Cardiac septum (tissue), 1 donor: ENCODE measurements around the gene PSAT1. TPM values are rescaled to one million over a fixed set of nuclear protein-coding genes. Genes with fewer than 3 reads are reported as not detected.

Experiments
- DNase-seq: peaks from one replicate; pipeline ENCODE4 v3.0.0-alpha.2; 2020; ENCODE audit warnings: low spot score
- intact Hi-C: fragments of 100-400 bp; cut with DNase I; formaldehyde crosslinking; loops from one replicate; pipeline ENCODE4 v1.14.0; 2022
- total RNA-seq: library from RNA; stranded (reverse); fragmentation: NEBNext Ultra II Directional; extraction: Animal tissue kit (Norgen Biotek cat#: 25700); gene quantifications from one replicate; pipeline ENCODE4 v1.2.1, GENCODE V29; 2021
- donor health status: DM: no; HTN: no; CAD: no.

Gene PSAT1
- total RNA-seq, 1 donor from 2014 or later, result 0.73 TPM

GRCh38 chr9:78311886-78312524 lies 15.1 kb downstream of the PSAT1 start:
- intact Hi-C loops, result no loop called here
- no peak for DNase-seq

DNA sequence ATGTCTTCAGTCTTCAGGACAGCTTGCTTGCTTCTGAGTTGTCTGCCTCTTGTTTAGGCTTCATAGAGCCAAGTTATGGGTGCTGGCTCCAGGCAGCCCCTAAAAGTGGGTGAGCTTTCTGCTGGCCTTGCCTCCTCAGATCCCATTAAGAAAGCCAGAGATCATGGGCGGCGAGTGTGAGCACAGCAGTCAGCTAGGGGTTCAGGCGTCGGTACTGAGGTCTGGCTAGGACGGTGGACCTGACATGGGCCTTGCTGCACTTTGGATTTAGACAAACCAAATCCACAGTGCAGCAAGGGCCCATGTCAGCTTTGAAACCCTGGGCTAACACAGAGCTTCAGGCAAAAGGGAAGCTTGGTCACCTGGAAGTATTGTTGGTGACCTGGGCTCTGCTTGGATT lies 17.6 kb downstream of the PSAT1 start:
- no peak for DNase-seq
- intact Hi-C loops, result no loop called here

DNA sequence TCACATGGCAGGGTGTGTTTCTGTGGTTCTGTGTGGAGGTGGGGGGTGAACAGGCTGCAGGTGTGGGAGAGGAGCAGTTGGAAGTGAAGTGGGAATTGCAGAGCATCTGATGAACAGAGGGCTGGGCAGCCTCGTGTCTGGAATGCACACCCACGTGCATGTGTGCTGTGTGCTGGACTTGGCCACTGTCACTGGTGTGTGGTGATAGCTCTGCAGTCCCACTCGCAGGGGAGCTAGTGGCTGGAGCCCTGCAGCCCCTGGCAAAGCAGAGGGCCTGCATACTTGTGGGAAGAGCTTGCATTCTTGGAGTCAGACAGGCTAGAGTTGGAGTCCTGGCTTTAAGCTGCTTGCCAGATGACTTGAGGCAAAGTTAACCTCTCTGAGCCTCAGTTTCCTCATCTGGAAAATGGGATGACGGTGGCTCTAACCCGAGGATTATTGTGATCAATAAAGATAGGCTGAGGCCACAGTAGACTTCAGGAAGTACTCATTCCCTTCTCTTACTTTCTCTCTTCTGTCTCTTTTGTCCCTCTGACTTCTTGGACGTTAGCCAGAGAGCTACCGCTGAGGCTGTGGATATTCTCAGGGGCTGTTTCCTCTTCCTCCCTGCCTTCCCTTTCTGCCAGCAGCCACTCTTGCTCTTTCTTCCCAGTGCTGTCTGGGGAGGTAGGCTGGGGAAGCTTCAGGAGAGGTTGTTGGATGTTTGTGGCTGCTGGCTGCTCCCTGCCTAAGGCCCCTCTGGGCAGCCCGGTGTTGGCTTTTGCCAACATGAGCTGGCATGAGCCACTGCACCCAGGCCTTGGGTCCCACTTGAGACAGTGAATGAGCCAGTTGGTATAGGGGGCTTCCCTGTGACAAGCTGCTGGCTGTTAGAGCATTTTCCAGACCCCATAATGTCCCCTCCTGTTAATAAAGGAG lies 18.3 kb downstream of the PSAT1 start:
- intact Hi-C loops, result no loop called here

GRCh38 chr9:78316166-78316892 lies 19.4 kb downstream of the PSAT1 start:
- no peak for DNase-seq
- intact Hi-C loops, result no loop called here

More for the DNA sequence above, 18.3 kb downstream of the PSAT1 start:
- DNase-seq, result no peak

- peak; percentile 35 for DNase-seq
- intact Hi-C loops, result no loop called here
Measured at GRCh38 chr9:78319197-78320029, 22.5 kb downstream of the PSAT1 start.

- intact Hi-C loops, result no loop called here
- no peak for DNase-seq
Measured at GRCh38 chr9:78320030-78320693, 23.2 kb downstream of the PSAT1 start.

- intact Hi-C loops, result no loop called here
- peak; percentile 19 for DNase-seq
Measured at GRCh38 chr9:78320875-78321496, 24.1 kb downstream of the PSAT1 start.

DNA sequence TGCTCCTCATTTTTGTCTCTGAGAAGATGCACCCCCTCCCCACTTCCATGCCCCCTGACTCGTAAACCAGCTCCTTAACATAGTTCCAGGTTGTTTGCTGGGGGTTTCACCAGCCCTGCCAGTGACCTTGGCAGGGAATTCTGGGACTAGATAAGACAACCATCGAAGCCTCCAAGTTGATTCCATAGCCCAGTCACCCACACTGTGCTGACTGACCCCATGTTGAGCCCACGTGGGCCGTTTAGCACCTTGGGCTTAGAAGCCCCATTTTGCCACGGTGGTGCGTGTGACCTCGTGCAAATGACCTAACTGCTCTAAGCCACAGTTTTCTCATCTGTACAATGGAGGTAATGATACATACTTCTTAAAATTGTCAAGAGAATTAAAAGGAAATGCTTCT lies 24.6 kb downstream of the PSAT1 start:
- intact Hi-C loops, result no loop called here
- peak; percentile 12 for DNase-seq

- intact Hi-C loops, result no loop called here
Measured at GRCh38 chr9:78324068-78324650, 27.2 kb downstream of the PSAT1 start.

GRCh38 chr9:78324682-78325081 lies 27.8 kb downstream of the PSAT1 start:
- intact Hi-C loops, result no loop called here
- no peak for DNase-seq

More at GRCh38 chr9:78324068-78324650, 27.2 kb downstream of the PSAT1 start:
- no peak for DNase-seq

GRCh38 chr9:78325343-78325742 lies 28.4 kb downstream of the PSAT1 start:
- no peak for DNase-seq
- intact Hi-C loops, result no loop called here

DNA sequence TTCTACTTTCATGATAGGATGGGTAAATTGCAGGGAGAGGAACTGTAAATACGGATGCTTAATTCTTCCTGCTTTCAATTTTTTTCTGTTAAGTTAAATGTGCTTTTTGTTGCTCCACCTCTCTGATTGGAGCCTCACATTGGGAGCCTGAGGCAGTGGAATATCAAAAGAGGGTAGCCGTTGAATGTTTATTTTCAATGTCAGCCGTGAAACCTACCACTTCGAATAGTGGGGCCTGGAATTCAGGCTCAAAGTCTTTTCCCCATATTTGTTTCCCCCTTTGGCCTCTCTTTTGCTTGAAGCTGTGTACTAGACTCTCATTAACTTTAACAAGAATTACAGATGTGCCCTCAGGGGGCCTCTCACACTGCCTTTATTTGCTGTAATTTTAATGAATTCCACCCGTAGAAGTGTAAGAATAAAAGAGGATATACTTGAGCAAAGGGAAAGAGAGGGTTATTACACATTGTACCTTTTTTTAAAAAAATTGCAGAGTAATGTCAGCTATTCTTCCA lies 29.0 kb downstream of the PSAT1 start:
- intact Hi-C loops, result no loop called here
- DNase-seq, result no peak

DNA sequence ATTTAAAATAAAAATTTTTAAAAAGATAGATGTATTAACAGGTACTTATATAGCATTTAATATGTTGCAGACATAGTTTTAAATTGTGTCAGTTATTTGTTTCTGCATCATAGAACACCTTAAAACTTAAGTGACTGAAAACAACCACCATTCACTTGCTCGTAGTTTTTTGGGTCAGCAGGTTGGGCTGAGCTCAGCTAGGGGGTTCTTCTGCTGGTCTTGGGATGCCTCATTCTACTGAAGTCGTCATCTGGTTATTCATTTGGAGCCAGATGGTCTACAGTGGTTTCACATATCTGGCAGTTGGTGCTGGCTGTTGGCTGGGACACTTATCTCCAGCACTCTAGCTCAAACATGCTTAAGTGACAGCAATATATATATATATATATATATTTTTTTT lies 29.6 kb downstream of the PSAT1 start:
- no peak for DNase-seq
- intact Hi-C loops, result no loop called here

- no peak for DNase-seq
- intact Hi-C loops, result no loop called here
Measured at GRCh38 chr9:78332381-78332780, 35.5 kb downstream of the PSAT1 start.

DNA sequence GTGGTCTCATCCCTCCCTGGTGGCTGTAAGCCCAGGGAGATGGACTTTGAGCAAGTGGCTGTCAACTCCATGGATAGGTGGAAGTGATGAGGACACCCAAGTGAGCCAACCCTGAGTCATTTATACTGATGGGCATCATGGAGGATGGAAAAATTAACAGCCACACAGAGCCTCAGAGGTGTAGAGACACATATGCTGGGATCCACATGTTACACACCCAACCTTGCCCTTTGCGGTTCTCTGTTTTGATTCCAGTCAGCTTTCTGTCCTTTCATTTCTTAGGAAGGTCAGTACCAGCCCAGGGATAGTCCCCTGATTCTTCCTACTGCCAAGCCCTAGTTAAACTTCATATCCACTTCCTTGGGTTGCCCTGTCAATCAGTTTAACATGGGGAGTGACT lies 51.9 kb downstream of the PSAT1 start:
- DNase-seq, result no peak
- intact Hi-C loops, result no loop called here

GRCh38 chr9:78351816-78352215 lies 54.9 kb downstream of the PSAT1 start:
- no peak for DNase-seq

GRCh38 chr9:78354324-78354973 lies 57.5 kb downstream of the PSAT1 start:
- DNase-seq, result no peak
- intact Hi-C loops, result no loop called here

More at GRCh38 chr9:78351816-78352215, 54.9 kb downstream of the PSAT1 start:
- intact Hi-C loops, result no loop called here
